ENCODE data around the gene TMEM132E.

DNA sequence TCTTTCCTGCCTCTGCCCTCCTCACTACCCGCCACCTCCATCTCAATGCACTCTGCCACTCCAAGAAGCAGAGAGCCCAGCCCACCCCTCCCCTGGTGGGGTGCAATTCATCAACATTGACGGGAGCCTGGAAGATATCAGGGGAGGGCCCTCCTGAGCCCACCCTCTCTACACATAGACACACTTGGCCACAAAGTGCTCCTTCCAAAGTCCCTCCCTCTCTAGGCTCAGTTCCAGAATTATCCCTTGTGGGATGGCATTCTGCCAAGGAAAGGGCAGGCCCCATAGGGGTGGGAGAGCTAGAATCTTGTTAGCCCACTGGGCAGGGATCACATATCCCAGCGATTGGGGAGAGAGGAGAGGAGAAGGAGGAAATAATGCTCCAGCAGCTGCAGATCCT lies 66.2 kb downstream of the TMEM132E start:
- no peak for TF ChIP-seq GATA3 (IDR thresholded peaks at IDR 0.05; ENCODE audit: low read depth, low read length)
- 0 out of 2 replicates have a peak, but pooled peaks have one; percentile 17 for TF ChIP-seq GATA2 (IDR thresholded peaks at IDR 0.05; ENCODE audit: low read depth, low read length)

Measured in SH-SY5Y (cell line).